GM19240 (cell line): ENCODE measurements around the gene ENTPD2.
"Not testable (repeated sequence)": the region's sequence is repeated elsewhere in the genome, so short reads cannot be mapped to it uniquely, and the experiment has no call there.

Source experiments
- DNase-seq: peaks from one replicate; pipeline ENCODE4 v3.0.0; 2011; ENCODE audit warnings: low spot score; ENCODE audit not compliant: insufficient read length

ENTPD2 gene

DNA sequence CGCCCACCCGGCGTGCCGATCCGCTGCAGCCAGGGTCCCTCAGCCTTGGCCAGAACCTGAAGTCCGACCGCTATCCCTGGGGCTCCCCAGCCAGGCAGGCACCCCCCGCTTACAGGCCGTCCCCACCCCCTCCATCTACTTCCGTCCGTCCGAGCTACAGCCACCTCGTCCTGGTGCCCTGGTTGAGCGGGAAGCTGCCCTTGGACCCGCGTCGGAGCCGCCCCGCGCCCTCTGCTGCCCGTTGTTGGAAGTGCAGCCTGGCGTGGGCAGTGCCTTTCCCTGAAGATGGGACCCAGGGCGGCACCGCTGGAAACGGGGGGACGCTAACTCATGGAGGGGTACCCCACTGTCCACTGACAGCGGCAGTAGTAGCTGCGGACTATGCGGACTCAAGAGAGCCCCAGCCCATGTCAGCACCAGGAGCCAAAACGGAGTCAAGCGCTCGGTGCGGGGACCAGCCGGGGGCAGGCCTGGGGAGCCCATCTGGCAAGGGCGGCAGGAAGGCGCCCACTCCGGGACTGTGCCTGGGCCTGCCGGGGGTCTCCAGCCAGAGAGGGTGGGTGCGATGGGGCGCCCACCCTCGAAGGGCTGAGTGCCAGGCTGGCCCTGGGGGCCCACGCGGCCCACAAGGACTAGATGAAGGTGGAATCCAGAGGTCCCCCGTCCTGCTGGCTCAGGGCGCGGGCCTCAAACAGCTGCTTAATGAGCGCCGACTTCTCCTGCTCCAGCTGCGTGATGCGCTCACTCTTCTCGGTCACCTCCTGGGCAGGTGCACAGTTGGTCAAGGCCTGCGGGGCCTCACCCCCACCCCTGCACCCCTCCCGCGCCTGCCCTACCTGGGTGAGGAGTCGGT lies 10.4 kb upstream of the ENTPD2 start:
- no peak for DNase-seq

DNA sequence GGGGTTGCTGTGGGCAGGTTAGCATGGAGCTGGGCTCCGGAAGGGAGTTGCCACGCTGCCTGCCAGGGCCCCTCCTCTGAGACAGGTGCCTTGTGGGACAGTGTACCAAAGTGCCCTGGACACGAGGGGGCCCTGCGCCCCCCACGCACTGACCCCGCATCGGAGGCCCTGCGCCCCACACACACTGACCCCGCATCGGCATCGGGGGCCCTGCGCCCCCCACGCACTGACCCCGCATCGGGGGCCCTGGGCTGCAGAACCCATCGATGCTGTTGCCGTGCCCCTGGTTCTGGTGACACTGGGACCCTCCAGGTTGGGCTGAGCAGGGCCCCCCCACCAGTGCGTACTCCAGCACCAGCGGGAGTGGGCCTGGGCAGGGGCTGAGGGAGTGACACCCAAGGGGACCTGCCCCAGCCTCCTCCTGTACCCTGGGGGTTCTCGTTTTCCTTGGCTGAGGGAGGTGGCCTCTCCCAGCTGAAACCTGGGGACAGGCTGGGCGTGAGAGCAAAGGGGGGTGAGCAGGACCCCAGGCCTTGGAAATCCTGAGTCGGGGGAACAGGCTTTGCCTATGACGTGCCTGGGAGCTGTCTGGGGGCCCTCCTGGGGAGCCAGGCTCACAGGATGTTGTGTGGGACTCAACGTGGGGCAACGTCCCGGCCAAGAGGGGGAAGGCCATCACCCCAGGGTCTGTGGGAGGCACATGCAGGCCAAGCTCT lies 9.6 kb upstream of the ENTPD2 start:
- DNase-seq, result no peak

DNA sequence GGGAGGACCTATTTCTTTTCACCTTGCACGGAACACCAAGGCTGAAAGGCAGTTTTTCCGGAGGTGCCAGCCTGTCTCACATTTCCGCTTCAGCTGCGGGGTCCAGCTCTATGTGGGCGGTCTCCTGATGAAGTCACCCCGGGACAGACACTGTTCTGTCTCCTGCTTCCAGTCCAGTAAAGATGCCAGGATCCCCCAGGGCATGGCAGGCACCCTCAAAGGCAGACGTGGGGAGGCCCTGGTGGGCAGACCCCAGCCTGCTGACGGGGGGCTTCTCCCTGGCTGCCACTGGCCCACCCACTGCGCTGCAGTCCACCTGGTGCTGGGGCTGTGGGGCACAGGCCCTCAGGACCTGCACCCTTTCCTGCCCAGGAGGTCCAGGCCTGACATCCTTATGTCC lies 8.9 kb upstream of the ENTPD2 start:
- DNase-seq, result not testable (repeated sequence)

DNA sequence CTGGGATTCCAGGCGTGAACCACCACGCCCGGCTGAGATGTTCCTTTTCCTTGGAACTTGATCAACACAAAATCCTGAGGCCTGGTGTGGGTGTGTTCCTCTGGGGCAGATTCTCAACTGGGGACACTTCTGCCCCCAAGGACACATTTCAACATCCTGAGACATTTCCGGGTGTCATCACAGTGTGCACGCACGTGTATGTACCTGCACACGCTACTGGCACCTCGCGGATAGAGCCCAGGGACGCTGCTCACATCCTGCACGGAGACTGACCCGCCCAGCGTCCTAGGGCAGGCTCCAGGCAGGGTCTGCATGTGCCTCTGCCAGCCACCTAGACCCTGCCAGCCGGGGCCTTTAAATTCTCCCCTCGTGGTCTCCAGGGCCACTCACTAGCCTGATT lies 8.5 kb upstream of the ENTPD2 start:
- DNase-seq, result no peak

DNA sequence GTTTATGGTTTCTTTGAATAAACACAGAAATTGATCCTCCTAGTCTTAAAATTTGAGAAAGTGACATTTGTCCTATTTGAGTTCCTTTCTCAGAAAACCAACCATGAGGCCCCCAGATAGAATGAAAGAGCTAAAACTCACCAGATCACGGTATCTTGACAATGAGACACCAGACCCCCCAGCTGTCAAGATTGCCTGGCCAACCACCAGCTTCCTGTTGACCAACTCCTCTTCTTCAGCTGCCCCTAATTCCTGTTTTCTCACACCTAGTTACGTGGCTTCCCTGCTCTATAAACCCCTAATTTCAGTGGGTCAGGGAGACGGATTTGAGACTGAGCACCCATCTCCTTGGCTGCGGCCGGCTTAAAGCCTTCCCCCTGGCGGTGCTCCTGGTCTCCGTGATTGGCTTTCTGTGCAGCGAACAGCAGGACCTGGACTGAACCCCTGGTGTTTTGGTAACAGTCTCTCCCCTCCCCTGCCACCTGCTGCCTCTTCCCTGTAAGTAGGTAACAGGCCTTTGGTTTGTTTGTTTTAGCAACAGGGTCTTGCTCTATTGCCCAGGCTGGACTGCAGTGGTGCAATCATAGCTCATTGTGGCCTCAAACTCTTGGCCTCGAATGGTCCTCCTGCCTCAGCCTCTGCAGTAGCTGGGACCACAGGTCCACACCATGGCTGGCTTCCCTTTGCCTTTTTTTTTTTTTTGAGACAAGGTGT lies 4.8 kb upstream of the ENTPD2 start:
- no peak for DNase-seq

DNA sequence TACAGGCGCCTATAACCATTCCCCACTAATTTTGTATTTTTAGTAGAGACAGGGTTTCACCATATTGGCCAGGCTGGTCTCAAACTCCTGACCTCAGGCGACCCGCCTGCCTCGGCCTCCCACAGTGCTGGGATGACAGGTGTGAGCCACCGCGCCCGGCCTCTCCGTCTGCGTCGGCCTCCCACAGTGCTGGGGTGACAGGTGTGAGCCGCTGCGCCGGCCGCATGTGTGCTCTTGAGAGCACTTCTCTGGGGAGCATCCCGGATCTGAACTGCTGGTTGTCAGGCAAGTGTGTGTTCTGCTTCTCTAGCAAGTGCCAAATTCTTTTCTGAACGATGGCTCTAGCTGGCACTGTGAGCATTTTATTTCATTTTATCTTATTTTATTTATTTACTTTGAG lies 3.7 kb upstream of the ENTPD2 start:
- no peak for DNase-seq

DNA sequence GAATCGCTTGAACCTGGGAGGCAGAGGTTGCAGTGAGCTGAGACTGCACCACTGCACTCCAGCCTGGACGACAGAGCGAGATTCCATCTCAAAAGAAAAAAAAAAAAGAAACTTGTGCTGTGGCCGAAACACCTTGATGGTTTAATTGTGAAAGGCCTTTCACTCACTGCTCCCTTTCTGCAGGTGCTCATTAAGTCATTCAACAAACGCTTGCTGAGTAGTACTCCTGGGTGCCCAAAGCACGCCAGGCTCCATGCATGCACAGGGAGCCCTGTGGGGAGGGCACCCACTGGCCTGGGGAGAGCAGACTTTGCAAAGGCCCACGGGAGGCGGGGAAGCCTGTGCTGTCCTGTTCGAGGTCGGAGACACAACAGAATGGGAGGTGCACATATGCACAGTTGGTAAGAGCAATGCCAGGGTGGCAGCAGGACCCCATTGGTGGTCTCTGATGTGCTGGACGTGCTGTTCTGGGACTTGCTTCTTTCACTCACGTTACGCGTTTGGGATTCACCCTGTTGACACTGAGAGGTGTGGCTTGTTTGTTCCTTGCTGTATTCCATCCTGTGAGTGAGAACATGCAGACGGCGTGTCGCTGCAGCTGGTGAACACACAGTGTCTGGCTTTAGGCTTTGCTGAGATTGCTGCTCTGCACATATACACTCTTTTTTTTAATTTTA lies 3.0 kb upstream of the ENTPD2 start:
- no peak for DNase-seq

DNA sequence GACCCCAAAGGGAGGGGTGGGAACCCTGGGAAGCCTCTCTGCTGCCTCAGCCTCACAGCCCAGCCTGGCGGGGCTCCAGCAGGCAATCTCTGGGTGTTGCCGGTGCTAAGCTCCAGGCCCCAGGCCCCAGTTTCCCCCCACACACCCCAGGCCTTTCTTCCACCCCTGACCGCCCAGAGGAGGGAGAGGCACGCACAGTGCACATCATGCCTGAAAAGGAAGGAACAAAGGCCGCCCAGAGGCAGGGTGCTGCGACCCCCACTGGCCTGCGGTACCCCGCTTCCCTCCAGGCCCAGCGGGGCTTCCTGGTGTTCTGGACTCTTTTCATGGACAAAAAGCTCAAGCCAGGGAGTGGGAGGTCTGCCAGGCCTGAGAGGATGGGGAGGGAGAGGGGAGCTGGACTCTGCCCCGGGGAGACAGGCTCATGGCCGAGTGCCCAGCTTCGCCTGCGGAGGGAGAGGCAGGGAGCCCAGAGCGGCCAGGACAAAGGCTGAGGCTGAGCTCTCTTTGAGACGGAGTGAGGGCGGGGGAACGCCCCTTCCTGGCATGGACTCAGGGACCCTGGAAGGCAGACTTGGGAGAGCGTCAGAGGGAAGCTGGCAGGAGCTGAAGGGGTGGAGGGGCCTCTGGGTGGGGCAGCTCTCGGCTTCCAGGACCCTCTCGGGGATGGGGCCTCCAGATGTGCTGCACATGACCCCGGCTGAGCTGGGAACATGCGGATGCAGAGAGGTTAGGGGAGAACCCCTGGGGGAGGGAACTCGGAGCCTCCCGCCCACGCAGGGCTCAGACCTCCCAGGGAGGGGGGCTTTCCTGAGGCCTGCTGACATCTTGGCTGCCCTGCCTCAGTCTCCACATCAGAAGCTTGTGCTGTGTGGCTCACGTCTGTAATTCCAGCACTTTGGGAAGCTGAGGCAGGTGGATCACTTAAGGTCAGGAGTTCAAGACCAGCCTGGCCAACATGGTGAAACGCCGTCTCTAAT lies 1.8 kb upstream of the ENTPD2 start:
- DNase-seq, result no peak

DNA sequence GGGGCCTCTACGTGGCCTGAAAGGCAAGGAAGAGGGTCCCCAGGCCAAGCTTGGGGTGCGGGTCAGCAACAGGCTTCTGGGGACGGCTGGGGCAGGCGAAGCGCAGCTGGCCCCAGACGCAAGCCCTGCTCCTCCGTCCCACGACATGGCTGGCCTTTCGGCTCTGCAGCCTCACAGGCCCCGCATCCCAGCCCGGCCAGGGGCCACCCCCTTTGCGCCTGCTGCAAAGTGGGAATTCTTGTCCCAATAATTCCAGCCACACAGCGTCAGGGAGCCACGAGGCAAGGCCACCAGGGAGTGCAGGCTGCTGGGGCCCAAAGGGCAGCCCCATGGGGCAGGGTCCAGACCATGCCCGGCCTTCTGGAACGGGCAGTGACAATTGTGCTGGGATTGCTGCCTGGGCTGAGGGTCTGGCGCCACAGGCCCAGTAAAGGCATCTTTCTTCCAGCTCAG lies 1.1 kb upstream of the ENTPD2 start:
- no peak for DNase-seq

DNA sequence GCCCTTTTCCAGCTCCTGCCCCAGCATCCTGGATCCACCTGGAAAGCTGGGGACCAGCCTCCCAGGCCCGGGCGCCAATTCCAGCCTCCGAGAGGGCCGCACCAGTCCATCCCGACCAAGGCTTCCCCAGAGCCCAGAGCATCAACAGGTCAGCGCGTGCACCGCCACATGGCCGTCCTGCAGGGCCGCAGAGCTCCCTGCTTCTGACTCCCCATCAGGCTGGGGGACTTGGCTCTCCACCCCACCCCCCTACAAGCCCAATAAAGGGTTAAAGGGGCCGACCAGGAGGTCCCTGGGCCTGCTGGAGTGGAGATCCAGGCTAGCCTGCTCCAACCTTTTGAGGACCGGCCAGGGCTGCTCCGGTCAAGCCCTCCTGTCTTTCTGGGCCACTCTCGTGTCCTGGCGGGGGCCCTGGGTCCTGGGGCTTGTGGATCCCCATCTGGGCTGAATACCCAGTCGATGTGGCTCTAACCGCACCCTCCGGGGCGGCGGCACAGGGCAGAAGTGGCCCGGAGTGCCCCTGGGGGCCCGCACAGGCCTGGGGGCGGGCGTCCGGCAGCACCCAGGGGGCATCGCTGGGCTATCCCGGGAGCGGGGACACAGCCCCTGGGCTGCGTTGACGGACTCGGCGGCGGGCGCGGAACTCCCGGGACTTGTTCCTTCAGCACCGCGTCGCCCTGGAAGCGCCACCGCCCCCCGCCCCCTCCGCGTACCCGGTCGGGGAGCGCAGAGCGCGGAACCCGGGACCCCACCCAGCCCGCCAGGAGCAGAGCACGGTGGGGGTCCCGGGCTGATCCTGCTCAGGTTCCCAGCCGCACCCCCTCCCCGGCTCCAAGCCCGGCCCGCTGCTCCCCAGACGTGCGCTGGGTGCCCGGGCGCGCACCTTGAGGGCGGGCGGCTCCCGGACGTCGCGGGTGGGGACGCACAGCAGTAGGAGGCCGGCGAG lies 590 bp downstream of the ENTPD2 start:
- no peak for DNase-seq

DNA sequence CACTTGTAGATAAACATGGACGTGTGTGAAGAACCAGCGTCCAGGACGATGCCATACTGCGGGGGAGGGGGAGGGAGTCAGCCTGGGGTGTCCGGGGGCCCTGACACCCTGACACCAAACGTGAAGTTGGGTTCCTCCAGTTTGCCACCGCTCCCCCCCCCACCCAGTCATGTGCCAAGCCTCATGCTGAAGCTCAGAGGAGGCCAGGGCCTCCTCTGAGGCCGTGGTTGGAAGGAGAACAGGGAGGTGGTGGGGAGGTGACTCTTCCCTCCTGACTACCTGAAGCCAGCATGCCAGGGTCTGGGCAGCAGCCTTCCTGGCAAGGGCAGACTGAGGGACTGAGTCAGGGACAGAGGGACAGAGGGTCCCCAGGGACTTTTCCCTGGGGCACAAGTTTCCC lies 1.6 kb downstream of the ENTPD2 start:
- DNase-seq, result no peak

DNA sequence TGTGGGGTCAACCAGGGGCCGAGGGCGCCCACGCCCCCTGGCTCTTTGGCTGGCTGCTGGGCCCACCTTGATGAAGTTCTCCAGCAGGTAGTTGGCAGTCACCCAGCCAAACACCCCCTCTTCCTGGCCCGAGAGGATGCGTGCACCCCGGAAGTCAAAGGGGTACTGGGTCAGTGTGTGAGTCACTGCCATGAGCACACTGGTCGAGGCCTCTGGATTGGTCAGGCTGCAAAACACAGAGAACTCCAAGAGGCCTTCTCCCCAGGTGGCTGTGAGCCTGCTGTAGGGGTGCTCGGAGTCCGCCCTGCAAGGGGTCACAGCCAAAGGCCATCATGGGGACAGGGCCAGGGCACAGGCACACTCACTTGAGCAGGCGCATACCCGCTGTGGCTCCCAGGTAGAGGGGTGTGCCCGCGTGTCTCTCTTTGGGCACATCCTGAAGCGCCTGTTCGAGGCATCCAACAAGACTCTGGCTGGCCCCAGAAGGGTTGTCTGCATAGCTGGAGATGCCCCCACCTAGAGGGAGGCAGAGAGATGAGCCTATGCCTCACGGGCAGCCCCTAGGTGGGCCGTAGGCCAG lies 2.6 kb downstream of the ENTPD2 start:
- no peak for DNase-seq

DNA sequence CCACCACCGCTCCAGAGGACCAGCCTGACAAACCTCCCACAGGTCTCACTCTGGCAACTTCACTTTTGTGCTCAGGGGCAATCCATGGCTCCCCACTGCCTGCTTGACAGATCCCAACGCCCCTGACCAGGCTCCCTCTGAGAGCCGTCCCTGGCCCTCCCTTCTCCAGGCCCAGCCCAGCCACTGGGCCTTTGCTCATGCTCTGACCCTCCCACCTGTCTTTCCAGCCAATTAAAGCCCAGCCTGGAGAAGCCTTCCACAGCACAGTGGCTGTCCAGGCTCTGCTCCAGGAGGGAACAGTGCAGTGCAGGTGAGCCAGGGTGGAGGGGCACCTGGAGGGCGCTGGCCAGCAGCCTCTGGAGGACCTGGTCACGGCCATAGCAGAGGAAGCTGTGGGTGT lies 3.3 kb downstream of the ENTPD2 start:
- no peak for DNase-seq

DNA sequence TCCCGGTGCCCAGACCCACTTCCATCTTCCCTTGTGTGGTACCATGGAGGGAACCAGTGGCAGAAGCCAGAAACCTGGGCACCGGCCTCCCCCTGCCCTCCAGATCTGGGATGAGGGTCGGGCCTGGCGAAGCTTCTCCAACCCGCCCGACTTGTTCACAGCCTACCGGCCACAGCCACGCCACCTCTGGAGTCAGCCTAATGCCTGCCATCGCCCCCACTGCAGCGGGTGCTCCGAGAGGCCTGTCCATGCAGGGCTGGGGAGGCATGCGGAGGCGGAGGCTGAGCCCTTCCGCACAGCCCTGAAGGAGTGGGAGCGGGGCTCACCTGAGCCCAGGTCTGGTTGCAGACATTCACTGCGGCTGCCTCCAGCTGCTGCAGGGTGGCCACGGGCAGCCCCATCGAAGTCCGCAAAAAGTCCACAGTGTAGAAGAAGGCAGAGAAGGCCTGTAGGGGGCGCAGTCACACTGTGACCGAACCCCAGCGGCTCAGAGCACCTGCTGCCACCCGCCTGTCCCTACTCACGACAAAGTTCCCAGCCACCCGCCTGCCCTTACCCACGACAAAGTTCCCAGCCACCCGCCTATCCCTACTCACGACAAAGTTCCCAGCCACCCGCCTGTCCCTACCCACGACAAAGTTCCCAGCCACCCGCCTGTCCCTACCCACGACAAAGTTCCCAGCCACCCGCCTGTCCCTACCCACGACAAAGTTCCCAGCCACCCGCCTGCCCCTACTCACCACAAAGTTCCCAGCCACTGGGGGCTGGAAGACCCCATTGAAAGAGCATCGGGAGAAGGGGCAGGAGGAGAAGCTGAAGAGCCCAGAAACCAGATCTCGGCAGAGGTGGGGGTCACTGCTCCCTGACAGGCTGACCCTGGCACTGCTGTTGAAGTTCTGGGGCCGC lies 4.1 kb downstream of the ENTPD2 start:
- no peak for DNase-seq

DNA sequence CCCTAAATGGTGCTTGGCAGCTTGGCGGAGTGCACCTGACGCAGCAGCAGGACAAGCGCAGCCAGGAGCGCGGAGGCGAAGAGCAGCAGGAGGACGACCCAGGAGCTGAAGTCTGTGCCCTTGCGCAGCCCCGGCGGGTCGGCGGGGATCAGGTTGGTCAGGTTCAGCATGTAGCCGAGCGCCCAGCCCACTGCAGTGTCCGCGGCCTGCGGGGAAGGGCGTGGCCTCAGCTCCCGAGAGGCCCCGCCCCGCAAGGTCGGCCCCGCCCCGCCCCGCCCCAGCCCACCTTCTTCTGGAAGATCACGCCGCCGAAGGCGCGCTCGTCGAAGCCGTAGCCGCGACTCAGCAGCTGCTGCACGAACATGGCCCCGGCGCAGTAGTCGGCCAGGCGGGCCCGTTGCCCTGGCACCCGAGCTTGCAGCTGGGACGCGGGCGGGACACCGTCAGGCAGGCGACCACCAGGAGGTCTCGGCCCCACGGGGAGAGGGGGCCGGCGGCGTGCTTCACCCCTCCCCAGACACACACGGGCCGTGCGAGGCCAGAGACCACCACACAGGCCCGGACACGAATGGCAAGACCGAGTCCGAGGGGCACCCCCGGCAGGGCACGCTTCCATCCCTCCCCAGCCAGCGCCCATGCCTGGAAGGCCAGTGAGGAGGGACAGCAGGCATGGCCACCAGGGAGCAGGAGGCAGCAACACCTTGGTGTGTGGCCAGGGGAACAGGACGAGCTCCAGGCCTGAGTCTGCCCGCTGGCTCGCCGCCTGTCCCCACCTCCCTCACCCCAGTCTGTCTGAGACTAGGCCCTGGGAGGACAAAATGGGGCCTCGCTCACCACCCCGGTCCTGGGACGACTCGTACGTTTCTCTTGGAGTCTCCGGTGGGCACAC lies 5.0 kb downstream of the ENTPD2 start:
- no peak for DNase-seq

DNA sequence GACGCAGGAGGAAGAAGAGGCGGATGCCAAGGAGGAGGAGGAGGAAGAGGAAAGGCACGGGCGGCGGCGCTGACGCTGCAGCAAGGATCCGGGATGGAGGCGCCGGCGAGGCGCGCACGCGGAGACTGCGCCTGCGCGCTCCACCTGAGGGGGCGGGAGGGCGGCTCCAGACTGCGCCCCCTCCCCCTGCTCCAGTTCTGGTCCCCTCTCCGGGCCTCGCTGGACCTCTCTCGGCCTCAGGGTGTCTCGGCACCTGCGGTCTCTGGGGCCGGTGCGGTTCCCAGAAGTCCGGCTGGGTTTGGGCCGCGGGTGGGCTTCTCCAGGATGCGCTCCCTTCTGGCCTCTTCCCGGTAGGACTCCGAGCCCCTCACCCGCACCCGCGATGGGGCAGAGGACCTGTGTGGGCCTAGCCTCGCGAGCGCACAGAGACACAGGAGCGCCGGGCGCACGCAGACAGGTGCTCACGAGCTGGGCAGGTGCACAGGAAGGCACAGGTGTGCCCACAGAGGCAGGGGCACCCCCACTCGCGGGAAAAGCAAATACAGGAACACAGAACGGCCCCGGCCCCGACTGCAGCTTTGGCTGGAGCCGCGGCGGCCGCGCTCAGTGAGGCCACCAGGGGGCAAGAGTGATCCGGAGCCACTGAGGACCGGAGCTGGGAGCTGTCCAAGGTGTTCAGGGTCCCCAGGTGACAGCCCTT lies 7.6 kb downstream of the ENTPD2 start, which contains the start of gene NPDC1:
NPDC1 (minus strand) TSS at position 90 of the 700 bp plus-strand sequence. CDS start 188 bp downstream, outside the sequence.
- DNase-seq, result peak; percentile 99
